Heart left ventricle (tissue), 13 donors: ENCODE results near the gene GPX5.

Experiments used
- CTCF ChIP-seq, 12 donors: fragments of 200-600 bp; sonication (generic) in 4 of 12; IDR thresholded peaks; one replicate each; pipeline versions ENCODE4 v1.5.0 to v1.8.0; 2018 to 2022; ENCODE audit warnings: antibody characterized with exemption in 12 of 12, mild to moderate bottlenecking in 5 of 12
- POLR2A ChIP-seq, 2 donors: fragments of 450-650 bp; IDR thresholded peaks; one replicate each; pipeline ENCODE4 v1.6.1; 2017; ENCODE audit warnings: antibody characterized with exemption in 2 of 2, mild to moderate bottlenecking in 2 of 2, moderate library complexity in 2 of 2
- donor health status: ischemic (EF 13 %, LVEDD 7.1; RV severe dilation, severe dysfunction).
- donor health status: DM: no; HTN: yes; CAD: no.
- donor health status: DM: no; HTN: no; CAD: no.
- donor health status: ischemic (EF 25% LVEDD 6.9; RV normal size, moderate dysfunction).
- donor health status: ischemic (EF 25% LVEDD 5.7; RV mildly dilated, moderate dysfunction).
- donor health status: ischemic (EF 35%, LVEDD 5.7; RV mildly dilated, moderate dysfunction).
- donor health status: nonischemic (EF 11% LVEDD 7.7; RV severe dilation, severe dysfunction).
- donor health status: DM: yes; HTN: yes; CAD: no.
- donor health status: PGD.
- donor health status: ischemic (EF 29% LVEDD 5.4; RV normal size, mild dysfunction).
- donor health status: nonischemic (EF 23%, LVEDD 6.1; RV moderate dilation, normal function).

DNA sequence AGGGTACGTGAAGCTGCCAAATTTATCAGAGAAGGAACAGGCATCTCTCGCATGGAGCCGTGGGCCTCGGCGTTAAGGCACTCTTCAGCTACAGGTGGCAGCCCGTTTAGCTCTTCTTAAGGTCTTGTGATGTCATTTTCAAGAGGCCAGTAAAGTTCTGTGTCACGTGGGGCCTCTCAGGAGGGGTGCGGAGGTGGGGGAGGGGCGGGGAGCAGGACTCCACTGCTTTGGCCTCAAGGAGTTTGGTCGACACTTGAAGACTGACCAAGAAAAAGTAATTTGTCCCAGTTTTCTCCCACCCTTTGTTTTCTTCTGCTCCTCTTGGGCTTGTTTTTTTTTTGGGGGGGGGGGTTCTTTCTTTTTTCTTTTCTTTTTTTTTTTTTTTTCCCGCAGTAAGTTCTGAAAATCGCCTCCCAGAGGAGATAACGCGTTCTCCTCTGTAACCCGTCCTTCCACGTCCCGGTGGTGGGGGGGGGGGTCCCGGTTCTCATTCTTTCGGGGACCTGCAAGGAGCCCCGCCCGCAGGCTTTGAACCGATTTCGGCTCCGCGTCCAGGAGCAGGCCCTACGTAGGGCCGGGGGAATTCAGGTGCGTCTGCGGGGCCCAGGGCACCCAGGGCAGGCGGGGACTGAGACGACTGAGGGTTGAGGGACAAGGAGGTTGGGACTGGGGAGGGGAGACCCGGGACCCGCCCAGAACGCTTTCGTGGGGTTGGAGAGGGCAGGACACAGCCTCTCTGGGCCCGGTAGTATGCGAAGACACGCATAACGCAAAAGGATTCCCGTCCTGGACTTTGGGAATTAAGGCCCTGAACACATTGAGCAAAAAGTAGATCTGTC lies 36.1 kb upstream of the GPX5 start:
- no peak for TF ChIP-seq CTCF (IDR thresholded peaks at IDR 0.05)
- TF ChIP-seq POLR2A (IDR thresholded peaks at IDR 0.05) = no peak
